Activated CD4-positive, alpha-beta T cell treated with anti-CD3 and anti-CD28 coated beads for 36 hours (primary cell): ENCODE measurements around the gene SMOC1. TPM values are rescaled to one million over a fixed set of nuclear protein-coding genes. Genes with fewer than 3 reads are reported as not detected.

Source experiments
- ATAC-seq: fragments of 200-7000 bp; cut with Tn5 transposase; one replicate; pipeline ENCODE4 v1.10.0; 2021; ENCODE audit warnings: mild to moderate bottlenecking, moderate library complexity
- CTCF ChIA-PET: fragments of 350-600 bp; sonication (Branson Sonifier 250); formaldehyde crosslinking; loops from one replicate; lab custom pipeline; 2021; ENCODE audit warnings: antibody characterized with exemption; lab: Charles Lee
- POLR2A ChIA-PET: fragments of 350-600 bp; sonication (Branson Sonifier 250); formaldehyde crosslinking; loops from one replicate; lab custom pipeline; 2021; ENCODE audit warnings: antibody characterized with exemption, inconsistent platforms; lab: Charles Lee
- DNase-seq: peaks from one replicate; pipeline ENCODE4 v3.0.0-alpha.2; 2020
- H3K27ac Mint-ChIP-seq: one replicate; pipeline ENCODE4 v1.8.0; 2021; ENCODE audit warnings: mixed read lengths
- H3K27me3 Mint-ChIP-seq: one replicate; pipeline ENCODE4 v1.8.0; 2021; ENCODE audit warnings: mixed read lengths
- H3K36me3 Mint-ChIP-seq: one replicate; pipeline ENCODE4 v1.8.0; 2021; ENCODE audit warnings: low read depth, mixed read lengths
- H3K4me1 Mint-ChIP-seq: one replicate; pipeline ENCODE4 v1.8.0; 2021; ENCODE audit warnings: mixed read lengths
- H3K4me3 Mint-ChIP-seq: one replicate; pipeline ENCODE4 v1.8.0; 2021; ENCODE audit warnings: mild to moderate bottlenecking, moderate library complexity, mixed read lengths
- H3K9me3 Mint-ChIP-seq: one replicate; pipeline ENCODE4 v1.8.0; 2021; ENCODE audit warnings: low read depth, mixed read lengths
- intact Hi-C, 2 experiments: fragments of 100-400 bp; cut with DNase I in 1 of 2; cut with micrococcal nuclease in 1 of 2; formaldehyde crosslinking; loops; one replicate each; pipeline versions ENCODE4 v1.14.2 to v1.15.1; 2022 to 2024; cut with DNase I, micrococcal nuclease
- total RNA-seq, 2 experiments: library from RNA; stranded (reverse); gene quantifications; one replicate each; pipeline ENCODE4 v1.2.3, GENCODE V29; 2021

SMOC1 gene
- total RNA-seq, 2 experiments from 2014 or later, result not detected

DNA sequence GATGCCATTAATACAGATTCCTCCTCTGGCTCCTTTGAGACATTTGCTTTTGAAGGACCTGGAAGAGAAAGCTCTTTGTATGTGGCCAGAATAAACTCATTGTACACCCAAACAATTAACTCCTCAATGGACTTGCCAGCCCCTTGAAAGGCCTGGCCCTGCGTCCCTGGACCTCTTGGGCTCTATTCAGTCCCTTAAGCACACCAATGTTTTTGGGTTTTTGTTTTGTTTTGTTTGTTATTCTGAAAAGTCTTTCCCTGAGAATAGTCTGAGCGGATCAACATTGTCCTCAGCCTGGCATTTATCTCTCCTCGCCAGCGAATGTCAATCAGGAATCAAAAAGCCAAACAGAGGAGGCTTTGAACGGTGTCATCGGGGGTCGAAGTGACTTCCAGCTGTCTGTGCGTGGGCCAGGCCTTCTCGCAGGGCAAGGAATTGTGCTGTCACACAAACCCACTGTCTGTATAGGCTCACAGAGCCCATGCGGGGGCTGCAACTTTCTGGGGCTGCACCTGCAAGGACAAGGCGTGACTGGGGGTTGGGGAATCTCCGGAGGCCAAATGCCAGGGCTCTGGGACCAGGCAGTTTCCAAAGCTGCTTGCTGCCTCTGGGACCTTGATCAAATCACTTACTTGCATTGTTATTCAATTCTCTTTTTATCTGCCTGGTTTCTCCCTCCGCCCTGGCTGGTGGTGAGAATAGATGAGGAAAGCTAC lies 108.3 kb downstream of the SMOC1 start:
- ChIA-PET CTCF (interaction anchor here (1.4 kb wide), 1 partner anchor 25 kb away, joined by 3 read pairs; no protein-coding TSS in a partner anchor), POLR2A (interaction anchor here (0.6 kb wide), 1 partner anchor 771 kb away, joined by 3 read pairs; no protein-coding TSS in a partner anchor)
- Mint-ChIP-seq H3K9me3 (no peaks in the 10 kb centered on the region), H3K36me3 (no peaks in the 10 kb centered on the region), H3K4me3 (no peak overlapping the region), H3K27ac (no peak overlapping the region), H3K4me1 (no peaks in the 10 kb centered on the region), H3K27me3 (peaks cover 13% of the 10 kb centered on the region)
- DNase-seq (no peak), ATAC-seq (no peak)
- intact Hi-C loops, result no loop called here

- DNase-seq (no peak), ATAC-seq (no peak)
- no peaks in the 10 kb centered on the region for H3K4me1 Mint-ChIP-seq
- POLR2A ChIA-PET, result interaction anchor here (0.8 kb wide), 1 partner anchor 16 kb away, joined by 3 read pairs; no protein-coding TSS in a partner anchor
- peaks cover 14% of the 10 kb centered on the region for H3K27me3 Mint-ChIP-seq
- no peaks in the 10 kb centered on the region for H3K36me3 Mint-ChIP-seq
- CTCF ChIA-PET, result interaction anchor here (1.4 kb wide), 1 partner anchor 23 kb away, joined by 3 read pairs; no protein-coding TSS in a partner anchor
- no peak overlapping the region for H3K4me3 Mint-ChIP-seq
- H3K9me3 Mint-ChIP-seq, result no peaks in the 10 kb centered on the region
- H3K27ac Mint-ChIP-seq, result no peak overlapping the region
- intact Hi-C loops, result no loop called here
These were observed 109.8 kb downstream of the SMOC1 start for GRCh38 chr14:69988979-69989378.

GRCh38 chr14:69989622-69990021 lies 110.4 kb downstream of the SMOC1 start:
- Mint-ChIP-seq H3K27me3 (peaks cover 14% of the 10 kb centered on the region), H3K9me3 (no peaks in the 10 kb centered on the region), H3K36me3 (no peaks in the 10 kb centered on the region), H3K4me3 (no peak overlapping the region), H3K4me1 (no peaks in the 10 kb centered on the region), H3K27ac (no peak overlapping the region)
- DNase-seq, result no peak
- intact Hi-C loops, result no loop called here
- no peak for ATAC-seq
- CTCF ChIA-PET, result no interaction called here
- POLR2A ChIA-PET, result no interaction called here

- ChIA-PET POLR2A (no interaction called here), CTCF (no interaction called here)
- intact Hi-C loops, result no loop called here
- no peaks in the 10 kb centered on the region for H3K36me3 Mint-ChIP-seq
- peaks cover 18% of the 10 kb centered on the region for H3K27me3 Mint-ChIP-seq
- no peaks in the 10 kb centered on the region for H3K4me1 Mint-ChIP-seq
- no peaks in the 10 kb centered on the region for H3K9me3 Mint-ChIP-seq
- ATAC-seq (no peak), DNase-seq (no peak)
- no peak overlapping the region for H3K4me3 Mint-ChIP-seq
- no peak overlapping the region for H3K27ac Mint-ChIP-seq
These were observed 111.1 kb downstream of the SMOC1 start for GRCh38 chr14:69990323-69990722.

DNA sequence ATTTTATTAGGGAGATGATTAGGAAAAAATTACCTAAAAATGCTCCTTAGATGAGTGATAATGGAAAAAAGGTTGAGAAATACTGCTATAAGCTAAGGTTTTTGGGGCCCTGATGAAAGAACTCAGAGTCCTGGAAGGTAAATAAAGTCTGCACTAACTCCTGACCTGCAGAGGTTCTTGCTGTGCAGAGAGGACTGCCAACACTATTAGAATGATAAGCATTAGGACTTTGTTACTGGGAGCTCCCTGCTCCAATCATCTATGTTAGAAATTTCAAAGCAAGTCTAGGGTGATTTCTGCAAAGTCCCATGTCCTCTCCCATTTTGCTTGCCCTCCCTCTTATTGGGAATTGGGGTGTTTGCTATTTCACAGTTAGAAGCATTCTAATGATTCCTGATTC lies 112.2 kb downstream of the SMOC1 start:
- H3K9me3 Mint-ChIP-seq, result no peaks in the 10 kb centered on the region
- H3K4me3 Mint-ChIP-seq, result no peak overlapping the region
- ChIA-PET CTCF (interaction anchor here (0.6 kb wide), 1 partner anchor 18 kb away, joined by 4 read pairs; no protein-coding TSS in a partner anchor), POLR2A (no interaction called here)
- H3K4me1 Mint-ChIP-seq, result no peaks in the 10 kb centered on the region
- ATAC-seq (no peak), DNase-seq (no peak)
- H3K36me3 Mint-ChIP-seq, result no peaks in the 10 kb centered on the region
- H3K27me3 Mint-ChIP-seq, result peaks cover 18% of the 10 kb centered on the region
- intact Hi-C loops, result no loop called here
- H3K27ac Mint-ChIP-seq, result no peak overlapping the region

DNA sequence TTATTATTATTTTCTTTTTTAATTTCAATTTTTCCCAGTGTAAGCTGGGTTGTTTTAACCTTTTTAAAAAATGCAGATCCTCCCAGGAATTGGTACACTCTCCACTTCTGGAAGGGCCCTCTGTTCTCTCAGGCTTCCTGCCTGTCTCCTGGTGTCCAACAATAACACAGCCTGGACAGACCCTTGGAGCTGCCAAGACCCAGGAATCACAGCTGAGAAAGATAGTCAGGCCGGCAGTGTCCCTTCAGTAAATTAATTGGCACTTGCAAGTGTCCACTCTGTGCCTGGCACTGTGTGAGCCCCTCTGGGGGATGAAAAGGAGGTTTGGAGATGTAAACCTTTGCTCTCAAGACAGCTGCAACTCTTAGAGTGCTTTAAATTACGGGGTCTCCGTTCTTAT lies 113.3 kb downstream of the SMOC1 start:
- H3K4me3 Mint-ChIP-seq, result no peak overlapping the region
- H3K27me3 Mint-ChIP-seq, result peaks cover 20% of the 10 kb centered on the region
- H3K36me3 Mint-ChIP-seq, result no peaks in the 10 kb centered on the region
- DNase-seq (no peak), ATAC-seq (no peak)
- no peaks in the 10 kb centered on the region for H3K9me3 Mint-ChIP-seq
- ChIA-PET CTCF (no interaction called here), POLR2A (no interaction called here)
- intact Hi-C loops, result no loop called here
- no peak overlapping the region for H3K27ac Mint-ChIP-seq
- no peaks in the 10 kb centered on the region for H3K4me1 Mint-ChIP-seq

GRCh38 chr14:69993326-69993725 lies 114.1 kb downstream of the SMOC1 start:
- Mint-ChIP-seq H3K9me3 (no peaks in the 10 kb centered on the region), H3K4me3 (no peak overlapping the region), H3K27me3 (peaks cover 20% of the 10 kb centered on the region), H3K27ac (no peak overlapping the region), H3K4me1 (no peaks in the 10 kb centered on the region), H3K36me3 (no peaks in the 10 kb centered on the region)
- ATAC-seq (no peak), DNase-seq (no peak)
- intact Hi-C loops, result no loop called here
- CTCF ChIA-PET, result interaction anchor here (0.6 kb wide), 1 partner anchor 1217 kb away, joined by 3 read pairs; no protein-coding TSS in a partner anchor
- POLR2A ChIA-PET, result no interaction called here

DNA sequence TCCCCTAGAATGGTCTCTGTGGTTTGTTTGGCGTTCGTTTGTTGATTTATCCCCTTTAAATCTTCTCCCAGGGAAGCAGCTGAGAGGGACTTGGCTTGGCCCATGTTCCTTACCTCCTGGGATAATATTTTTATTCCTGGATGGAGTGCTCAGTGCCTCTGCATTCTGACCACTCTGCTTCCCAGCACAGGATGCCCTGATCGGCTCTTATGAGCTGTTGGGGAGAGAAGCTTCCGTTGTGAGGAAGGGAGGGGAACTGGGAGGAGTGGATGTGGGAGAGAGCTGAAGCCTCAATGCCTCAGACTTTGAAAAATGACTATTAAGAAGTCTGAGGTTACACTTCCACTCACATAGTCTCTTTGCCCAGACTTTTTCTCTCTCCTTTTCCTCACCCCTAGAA lies 114.8 kb downstream of the SMOC1 start:
- Mint-ChIP-seq H3K4me1 (no peaks in the 10 kb centered on the region), H3K9me3 (no peaks in the 10 kb centered on the region), H3K27me3 (peaks cover 26% of the 10 kb centered on the region), H3K36me3 (no peaks in the 10 kb centered on the region), H3K4me3 (no peak overlapping the region), H3K27ac (no peak overlapping the region)
- no peak for ATAC-seq
- CTCF ChIA-PET, result interaction anchor here (0.6 kb wide), 1 partner anchor 1217 kb away, joined by 3 read pairs; no protein-coding TSS in a partner anchor
- DNase-seq, result no peak
- intact Hi-C loops, result no loop called here
- POLR2A ChIA-PET, result no interaction called here

DNA sequence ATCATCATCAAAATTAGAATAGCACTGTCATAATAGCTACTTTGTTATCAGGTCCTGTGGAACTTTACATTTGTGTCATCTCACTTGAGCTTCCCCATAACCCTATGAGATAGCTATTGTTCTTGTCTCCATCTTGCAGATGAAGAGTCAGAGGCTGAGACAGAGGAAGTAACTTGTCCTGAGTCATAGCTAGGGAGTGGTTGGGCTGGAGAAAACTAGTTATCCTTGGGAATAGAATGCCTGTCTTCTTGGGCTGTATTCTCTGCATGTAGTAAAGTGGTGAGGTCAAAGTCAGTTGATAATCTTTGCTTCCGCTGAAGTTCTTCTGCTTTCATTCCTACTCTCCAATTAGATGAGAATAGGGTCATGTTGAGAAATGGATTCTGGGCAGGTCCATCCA lies 117.0 kb downstream of the SMOC1 start:
- intact Hi-C loops, result no loop called here
- no peak overlapping the region for H3K27ac Mint-ChIP-seq
- H3K9me3 Mint-ChIP-seq, result no peaks in the 10 kb centered on the region

GRCh38 chr14:69997849-69998248 lies 118.6 kb downstream of the SMOC1 start:
- Mint-ChIP-seq H3K4me3 (no peak overlapping the region), H3K9me3 (no peaks in the 10 kb centered on the region), H3K27me3 (peaks cover 26% of the 10 kb centered on the region), H3K27ac (no peak overlapping the region), H3K36me3 (no peaks in the 10 kb centered on the region), H3K4me1 (no peaks in the 10 kb centered on the region)
- ATAC-seq (no peak), DNase-seq (no peak)
- intact Hi-C loops, result no loop called here
- ChIA-PET CTCF (no interaction called here), POLR2A (no interaction called here)

More for the DNA sequence above, 117.0 kb downstream of the SMOC1 start:
- Mint-ChIP-seq H3K4me1 (no peaks in the 10 kb centered on the region), H3K4me3 (no peak overlapping the region), H3K36me3 (no peaks in the 10 kb centered on the region), H3K27me3 (peaks cover 27% of the 10 kb centered on the region)
- DNase-seq, result no peak
- POLR2A ChIA-PET, result no interaction called here
- no peak for ATAC-seq
- CTCF ChIA-PET, result interaction anchor here (1.0 kb wide), 1 partner anchor 23 kb away, joined by 4 read pairs; no protein-coding TSS in a partner anchor

GRCh38 chr14:69999261-69999674 lies 120.1 kb downstream of the SMOC1 start:
- no peaks in the 10 kb centered on the region for H3K36me3 Mint-ChIP-seq

DNA sequence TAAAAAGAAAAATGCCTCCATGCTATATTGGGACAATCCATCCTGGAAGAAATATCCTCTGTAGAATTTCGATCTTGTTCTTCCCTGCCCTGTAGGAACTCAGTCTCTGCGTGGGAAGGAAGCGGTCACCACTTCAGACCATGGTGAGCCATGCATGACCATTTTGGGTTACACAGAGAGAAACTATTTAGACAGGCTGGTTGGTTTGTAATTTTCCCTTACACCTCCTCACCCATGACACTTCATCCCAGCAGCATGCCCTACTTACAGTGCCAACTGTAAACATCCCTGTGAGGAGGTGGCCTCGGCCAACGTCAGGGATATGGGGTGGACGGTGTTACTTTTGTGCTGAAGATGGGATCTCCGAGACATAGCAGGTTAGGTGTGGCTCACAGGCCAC lies 121.4 kb downstream of the SMOC1 start:
- no peak overlapping the region for H3K4me3 Mint-ChIP-seq
- H3K27me3 Mint-ChIP-seq, result peaks cover 16% of the 10 kb centered on the region
- H3K27ac Mint-ChIP-seq, result no peak overlapping the region
- H3K36me3 Mint-ChIP-seq, result no peaks in the 10 kb centered on the region
- intact Hi-C loops, result no loop called here
- no peak for ATAC-seq
- POLR2A ChIA-PET, result no interaction called here
- no peaks in the 10 kb centered on the region for H3K9me3 Mint-ChIP-seq
- no peaks in the 10 kb centered on the region for H3K4me1 Mint-ChIP-seq
- CTCF ChIA-PET, result no interaction called here
- DNase-seq, result no peak

More at GRCh38 chr14:69999261-69999674, 120.1 kb downstream of the SMOC1 start:
- POLR2A ChIA-PET, result no interaction called here
- Mint-ChIP-seq H3K4me3 (no peak overlapping the region), H3K9me3 (no peaks in the 10 kb centered on the region), H3K27me3 (peaks cover 21% of the 10 kb centered on the region), H3K4me1 (no peaks in the 10 kb centered on the region), H3K27ac (no peak overlapping the region)
- DNase-seq (no peak), ATAC-seq (no peak)
- CTCF ChIA-PET, result interaction anchor here (0.7 to 1.5 kb wide), 3 partner anchors 21 to 48 kb away, joined by 3 to 5 read pairs (median 3); no protein-coding TSS in a partner anchor
- intact Hi-C loops, result no loop called here
